Activated CD4-positive, alpha-beta T cell treated with anti-CD3 and anti-CD28 coated beads for 36 hours (primary cell): ENCODE data around the gene GRB7. TPM values are rescaled to one million over a fixed set of nuclear protein-coding genes. Genes with fewer than 3 reads are reported as not detected.

Experiments used
- ATAC-seq: fragments of 200-7000 bp; cut with Tn5 transposase; one replicate; pipeline ENCODE4 v1.10.0; 2021; ENCODE audit warnings: mild to moderate bottlenecking, moderate library complexity
- CTCF ChIA-PET: fragments of 350-600 bp; sonication (Branson Sonifier 250); formaldehyde crosslinking; loops from one replicate; lab custom pipeline; 2021; ENCODE audit warnings: antibody characterized with exemption; lab: Charles Lee
- POLR2A ChIA-PET: fragments of 350-600 bp; sonication (Branson Sonifier 250); formaldehyde crosslinking; loops from one replicate; lab custom pipeline; 2021; ENCODE audit warnings: antibody characterized with exemption, inconsistent platforms; lab: Charles Lee
- DNase-seq: peaks from one replicate; pipeline ENCODE4 v3.0.0-alpha.2; 2020
- H3K27ac Mint-ChIP-seq: one replicate; pipeline ENCODE4 v1.8.0; 2021; ENCODE audit warnings: mixed read lengths
- H3K27me3 Mint-ChIP-seq: one replicate; pipeline ENCODE4 v1.8.0; 2021; ENCODE audit warnings: mixed read lengths
- H3K36me3 Mint-ChIP-seq: one replicate; pipeline ENCODE4 v1.8.0; 2021; ENCODE audit warnings: low read depth, mixed read lengths
- H3K4me1 Mint-ChIP-seq: one replicate; pipeline ENCODE4 v1.8.0; 2021; ENCODE audit warnings: mixed read lengths
- H3K4me3 Mint-ChIP-seq: one replicate; pipeline ENCODE4 v1.8.0; 2021; ENCODE audit warnings: mild to moderate bottlenecking, moderate library complexity, mixed read lengths
- H3K9me3 Mint-ChIP-seq: one replicate; pipeline ENCODE4 v1.8.0; 2021; ENCODE audit warnings: low read depth, mixed read lengths
- intact Hi-C, 2 experiments: fragments of 100-400 bp; cut with DNase I in 1 of 2; cut with micrococcal nuclease in 1 of 2; formaldehyde crosslinking; loops; one replicate each; pipeline versions ENCODE4 v1.14.2 to v1.15.1; 2022 to 2024; cut with DNase I, micrococcal nuclease
- total RNA-seq, 2 experiments: library from RNA; stranded (reverse); gene quantifications; one replicate each; pipeline ENCODE4 v1.2.3, GENCODE V29; 2021

Gene GRB7
- total RNA-seq, 2 experiments from 2014 or later, result 2.0 to 3.3 TPM

DNA sequence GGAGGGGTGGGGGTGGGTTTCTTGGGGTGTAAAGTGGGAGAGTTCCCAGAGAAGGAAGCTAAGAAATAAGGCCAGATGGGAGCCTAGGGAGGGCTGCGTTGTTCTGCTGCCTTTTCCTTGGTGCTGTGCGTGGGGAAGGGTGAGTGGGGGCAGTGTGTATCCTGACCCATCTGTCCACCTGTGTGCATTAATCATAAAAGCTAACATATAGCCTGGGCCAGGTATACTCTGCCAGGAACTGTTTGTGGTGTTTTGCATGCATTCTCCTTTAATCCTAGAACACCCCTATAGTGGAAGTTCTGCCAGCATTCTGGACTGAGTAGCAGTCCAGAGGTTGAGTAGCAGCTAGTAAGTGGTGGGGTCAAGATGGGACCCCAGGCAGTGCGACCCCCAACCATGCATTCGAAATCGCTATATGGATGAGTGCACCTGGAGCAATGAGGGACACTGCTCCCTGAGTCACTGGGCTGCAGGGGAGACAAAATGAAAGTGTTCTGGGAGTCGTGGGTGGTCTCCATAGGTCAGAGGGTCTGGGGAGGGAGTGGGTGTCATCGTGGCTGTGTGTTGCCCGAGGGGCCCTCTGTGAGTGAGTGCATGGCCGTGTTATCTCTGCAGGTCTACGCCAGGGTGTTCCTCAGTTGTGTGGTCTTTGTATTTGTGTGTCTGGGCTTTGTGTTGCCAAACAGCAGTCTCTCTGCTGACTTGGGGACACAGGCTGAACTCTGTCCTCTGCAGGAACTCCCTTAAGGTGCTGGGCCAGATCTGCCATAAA, 36.5 kb upstream of the GRB7 start:
- ATAC-seq, result no peak
- no peak overlapping the region for H3K27ac Mint-ChIP-seq

DNA sequence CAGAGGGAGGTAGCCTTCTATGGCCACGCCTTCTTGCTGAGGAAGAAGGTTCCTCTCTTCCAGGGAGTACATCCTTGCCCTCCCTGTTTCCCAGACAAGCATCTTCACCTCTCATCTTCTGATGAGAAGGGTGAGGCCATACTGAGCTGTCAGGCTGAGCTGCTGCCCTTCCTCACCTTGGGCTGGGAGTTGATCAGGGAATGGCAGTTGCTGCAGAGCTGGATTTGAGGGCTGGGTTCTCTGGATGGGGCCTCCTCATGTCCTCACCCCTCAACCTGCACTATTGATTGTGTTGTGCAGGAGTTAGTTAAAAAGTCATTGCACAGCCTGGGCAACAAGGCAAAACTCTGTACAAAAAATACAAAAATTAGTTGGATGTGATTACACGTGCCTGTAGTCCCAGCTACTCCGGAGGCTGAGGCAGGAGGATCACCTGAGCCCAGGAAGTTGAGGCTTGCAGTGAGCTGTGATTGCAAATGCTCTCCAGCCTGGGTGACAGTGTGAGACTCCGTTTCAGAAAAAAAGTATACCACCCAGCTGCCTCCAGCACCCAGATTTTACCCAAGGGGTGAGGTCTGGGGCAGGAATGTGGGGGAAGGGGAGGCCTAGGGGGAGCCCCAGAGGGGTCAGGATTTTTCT, 35.8 kb upstream of the GRB7 start:
- ATAC-seq (no peak), DNase-seq (no peak)
- Mint-ChIP-seq H3K27ac (no peak overlapping the region), H3K4me3 (no peak overlapping the region), H3K9me3 (no peaks in the 10 kb centered on the region), H3K4me1 (peaks cover 7% of the 10 kb centered on the region), H3K36me3 (no peaks in the 10 kb centered on the region), H3K27me3 (peaks cover 26% of the 10 kb centered on the region)
- intact Hi-C loops, result no loop called here
- ChIA-PET POLR2A (no interaction called here), CTCF (interaction anchor here (0.6 to 0.9 kb wide), 2 partner anchors 78 to 124 kb away, joined by 3 read pairs; no protein-coding TSS in a partner anchor)

More for the DNA sequence above, 36.5 kb upstream of the GRB7 start:
- Mint-ChIP-seq H3K27me3 (peaks cover 26% of the 10 kb centered on the region), H3K4me3 (no peak overlapping the region), H3K9me3 (no peaks in the 10 kb centered on the region), H3K36me3 (peaks cover 2% of the 10 kb centered on the region), H3K4me1 (peaks cover 3% of the 10 kb centered on the region)
- CTCF ChIA-PET, result interaction anchor here (1.4 kb wide), 1 partner anchor 9 kb away, joined by 5 read pairs; no protein-coding TSS in a partner anchor
- intact Hi-C loops, result no loop called here
- DNase-seq, result no peak
- POLR2A ChIA-PET, result no interaction called here

DNA sequence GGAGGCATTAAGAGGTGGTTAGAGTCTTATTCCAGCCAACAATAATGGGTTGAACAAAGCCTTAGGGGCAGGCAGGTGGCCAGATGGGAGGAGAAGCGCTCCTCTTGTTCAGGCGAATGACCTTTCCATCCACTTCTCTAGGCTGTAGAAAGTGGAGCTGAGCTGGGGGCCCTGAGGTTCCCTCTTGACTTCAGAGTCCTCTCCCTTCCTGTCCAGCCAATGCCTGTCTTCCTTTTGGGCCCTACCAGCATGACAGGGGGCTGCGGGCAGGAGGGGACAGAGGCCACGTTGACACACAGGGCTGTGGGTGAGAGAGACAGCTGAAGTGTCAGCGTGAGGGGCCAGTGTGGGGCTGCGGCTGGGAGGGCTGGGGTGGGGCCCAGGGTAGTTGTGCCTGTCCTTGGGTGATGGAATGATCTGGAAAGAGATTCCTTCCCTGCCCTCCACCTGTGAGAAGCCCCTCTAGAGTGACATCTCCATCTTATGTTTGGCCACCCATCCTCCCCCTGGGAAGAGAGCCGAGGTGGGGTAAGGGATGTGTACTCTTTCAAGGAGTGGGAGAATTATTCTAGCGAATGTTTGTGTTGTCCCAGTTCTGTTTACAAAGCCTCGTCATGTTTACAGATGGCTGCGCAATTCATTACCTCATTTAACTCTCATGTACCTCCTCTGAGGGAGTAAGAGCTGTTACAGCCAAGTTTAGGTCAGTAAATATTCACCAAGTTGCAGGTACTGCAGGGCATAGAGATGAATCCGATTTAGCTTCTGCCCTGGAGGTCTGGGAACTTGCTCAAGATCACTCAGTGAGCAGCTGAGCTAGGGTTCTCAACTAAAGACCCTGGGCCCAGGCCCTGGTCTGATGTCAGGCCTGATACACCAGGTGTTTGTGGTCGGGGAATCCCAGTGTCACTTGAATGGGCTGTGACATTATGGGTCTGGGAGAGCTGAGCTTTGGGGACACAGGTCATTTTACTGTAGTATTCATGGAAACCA, 34.5 kb upstream of the GRB7 start:
- intact Hi-C loops, result no loop called here
- CTCF ChIA-PET, result interaction anchor here (0.5 kb wide), 1 partner anchor 432 kb away, joined by 4 read pairs; no protein-coding TSS in a partner anchor
- Mint-ChIP-seq H3K27me3 (peaks cover 24% of the 10 kb centered on the region), H3K9me3 (no peaks in the 10 kb centered on the region), H3K36me3 (no peaks in the 10 kb centered on the region), H3K4me1 (peaks cover 14% of the 10 kb centered on the region), H3K27ac (no peak overlapping the region), H3K4me3 (no peak overlapping the region)
- POLR2A ChIA-PET, result interaction anchor here (0.5 kb wide), 1 partner anchor 23 kb away, joined by 4 read pairs; no protein-coding TSS in a partner anchor
- ATAC-seq, result no peak
- no peak for DNase-seq

DNA sequence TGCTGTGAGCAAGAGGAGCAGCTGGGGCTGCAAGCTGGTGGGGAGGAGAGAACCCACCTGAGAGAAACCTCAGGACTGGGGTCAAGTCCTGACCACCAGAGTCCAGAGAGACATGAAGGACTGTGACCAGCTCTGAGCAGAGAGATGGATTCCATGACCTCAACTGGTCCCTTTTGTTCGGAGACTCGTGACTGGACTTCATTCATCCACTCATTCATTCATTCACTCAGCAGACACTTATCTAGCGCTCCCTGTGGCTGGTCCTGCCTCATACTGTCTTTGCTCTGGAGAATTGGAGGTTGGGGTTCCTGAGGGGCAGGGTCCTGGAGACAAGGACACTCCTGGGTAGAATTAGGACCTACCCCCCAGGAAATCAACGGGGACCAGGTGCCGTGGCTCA, 33.8 kb upstream of the GRB7 start:
- H3K9me3 Mint-ChIP-seq, result no peaks in the 10 kb centered on the region
- ChIA-PET POLR2A (no interaction called here), CTCF (interaction anchor here (0.5 kb wide), 1 partner anchor 433 kb away, joined by 4 read pairs; no protein-coding TSS in a partner anchor)
- peaks cover 23% of the 10 kb centered on the region for H3K27me3 Mint-ChIP-seq
- DNase-seq (no peak), ATAC-seq (no peak)
- intact Hi-C loops, result no loop called here
- no peak overlapping the region for H3K27ac Mint-ChIP-seq
- no peaks in the 10 kb centered on the region for H3K36me3 Mint-ChIP-seq
- H3K4me1 Mint-ChIP-seq, result peaks cover 14% of the 10 kb centered on the region
- H3K4me3 Mint-ChIP-seq, result no peak overlapping the region

DNA sequence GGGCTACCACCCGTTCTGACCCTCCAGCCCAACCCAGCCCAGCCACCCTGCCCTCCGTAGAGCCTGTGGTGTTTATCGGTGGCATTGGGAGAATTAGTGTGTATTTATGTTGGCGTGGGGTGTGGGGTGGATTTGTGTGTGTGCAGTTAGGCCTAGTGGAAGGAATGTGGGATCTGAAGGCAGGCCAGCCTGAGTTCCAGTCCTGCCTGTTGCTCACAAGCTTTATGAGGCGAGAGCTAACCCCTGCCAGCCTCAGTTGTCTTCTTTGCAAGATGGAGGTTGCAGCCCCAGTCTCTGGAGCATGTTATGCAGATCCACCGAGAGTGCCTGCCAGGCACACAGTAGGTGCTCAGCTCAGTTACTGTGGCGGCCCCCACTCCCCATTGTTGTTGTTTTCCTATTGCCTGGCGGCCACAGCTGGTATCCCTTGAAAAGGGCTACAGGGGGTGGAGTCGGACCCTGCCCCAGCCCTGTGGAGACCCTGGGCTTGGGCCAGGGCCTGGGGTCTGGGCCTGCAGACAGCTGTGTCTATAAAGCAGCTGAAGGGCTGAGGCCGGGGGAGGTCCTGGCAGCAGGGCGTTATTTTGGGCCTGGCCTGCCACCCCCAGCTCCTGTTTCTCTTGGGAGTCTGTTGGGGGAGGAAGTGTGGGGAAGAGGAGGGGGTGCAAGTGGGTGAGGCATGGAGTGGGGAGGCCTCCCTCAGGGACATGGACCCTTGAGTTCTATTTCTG, 32.8 kb upstream of the GRB7 start:
- POLR2A ChIA-PET, result no interaction called here
- no peaks in the 10 kb centered on the region for H3K36me3 Mint-ChIP-seq
- no peak for ATAC-seq

DNA sequence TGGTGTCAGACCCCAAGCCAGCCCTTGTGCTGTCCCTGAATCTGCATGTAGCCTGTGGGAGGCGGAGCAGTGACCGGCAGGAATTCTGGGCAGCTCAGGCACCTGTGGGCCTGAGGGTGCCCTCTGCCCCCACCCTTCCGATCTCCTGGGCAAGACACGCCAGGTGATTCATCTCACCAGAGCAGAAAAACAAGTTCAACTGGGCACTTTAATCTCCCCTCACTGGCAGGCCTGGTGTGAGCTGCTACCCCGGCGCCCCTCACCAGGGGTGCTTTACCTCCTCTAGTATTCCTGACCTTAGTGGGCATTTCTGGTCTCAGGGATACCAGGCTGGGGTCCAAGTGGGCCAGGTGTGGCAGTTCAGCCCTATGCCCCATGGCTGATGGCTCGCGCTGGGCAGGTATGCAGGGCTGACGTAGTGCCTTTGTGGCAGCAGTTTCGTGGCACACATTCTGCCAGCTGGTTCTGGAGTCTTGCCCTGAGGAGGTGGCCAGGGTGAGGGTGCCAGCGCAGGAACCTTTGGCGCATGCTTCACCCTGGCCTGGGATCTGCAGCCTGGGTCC, 31.9 kb upstream of the GRB7 start:
- Mint-ChIP-seq H3K4me3 (no peak overlapping the region), H3K4me1 (peaks cover 10% of the 10 kb centered on the region), H3K36me3 (no peaks in the 10 kb centered on the region), H3K27ac (no peak overlapping the region), H3K9me3 (no peaks in the 10 kb centered on the region), H3K27me3 (peaks cover 9% of the 10 kb centered on the region)
- ChIA-PET CTCF (no interaction called here), POLR2A (no interaction called here)
- ATAC-seq, result no peak
- intact Hi-C loops, result no loop called here
- no peak for DNase-seq

More for the DNA sequence above, 32.8 kb upstream of the GRB7 start:
- intact Hi-C loops, result no loop called here
- Mint-ChIP-seq H3K27me3 (peaks cover 13% of the 10 kb centered on the region), H3K4me3 (no peak overlapping the region), H3K27ac (no peak overlapping the region), H3K9me3 (no peaks in the 10 kb centered on the region), H3K4me1 (peaks cover 10% of the 10 kb centered on the region)
- CTCF ChIA-PET, result no interaction called here
- no peak for DNase-seq

DNA sequence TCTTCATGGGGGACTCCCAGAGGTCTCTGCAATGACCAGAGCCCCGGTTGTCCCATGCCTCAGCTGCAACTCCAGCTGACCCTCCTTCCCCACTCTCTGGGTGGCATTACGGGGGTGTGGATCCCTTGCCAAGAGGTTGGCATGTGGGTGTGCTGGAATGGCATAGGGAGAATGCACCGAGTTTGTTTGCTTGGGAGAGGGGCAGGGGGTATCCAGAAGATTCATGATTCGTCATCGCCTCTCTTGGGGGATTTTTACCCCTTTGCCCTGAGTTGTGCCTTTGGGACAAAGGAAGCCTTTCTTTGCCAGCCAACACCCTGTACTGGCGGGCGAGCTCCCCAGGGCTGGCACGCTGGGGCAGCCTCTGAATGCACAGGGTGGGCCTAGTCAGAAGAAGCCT, 31.4 kb upstream of the GRB7 start:
- no peak for ATAC-seq
- peaks cover 10% of the 10 kb centered on the region for H3K4me1 Mint-ChIP-seq
- DNase-seq, result no peak
- H3K27me3 Mint-ChIP-seq, result peaks cover 4% of the 10 kb centered on the region
- no peak overlapping the region for H3K4me3 Mint-ChIP-seq
- H3K27ac Mint-ChIP-seq, result no peak overlapping the region
- intact Hi-C loops, result no loop called here
- CTCF ChIA-PET, result no interaction called here
- POLR2A ChIA-PET, result no interaction called here
- no peaks in the 10 kb centered on the region for H3K36me3 Mint-ChIP-seq
- no peaks in the 10 kb centered on the region for H3K9me3 Mint-ChIP-seq

DNA sequence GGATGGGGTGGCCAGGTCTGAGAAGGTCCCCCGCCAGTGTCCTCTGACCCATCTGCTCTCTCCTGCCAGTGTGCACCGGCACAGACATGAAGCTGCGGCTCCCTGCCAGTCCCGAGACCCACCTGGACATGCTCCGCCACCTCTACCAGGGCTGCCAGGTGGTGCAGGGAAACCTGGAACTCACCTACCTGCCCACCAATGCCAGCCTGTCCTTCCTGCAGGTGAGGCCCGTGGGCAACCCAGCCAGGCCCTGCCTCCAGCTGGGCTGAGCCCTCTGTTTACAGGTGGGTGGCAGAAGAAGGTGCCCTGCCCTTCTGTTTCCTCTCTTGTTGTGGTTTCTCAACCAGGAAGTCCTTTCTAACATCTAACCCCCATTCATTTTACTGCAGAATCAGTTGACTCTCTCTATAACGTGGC, 30.8 kb upstream of the GRB7 start:
- intact Hi-C loops, result no loop called here
- DNase-seq (no peak), ATAC-seq (peak; percentile 58)
- Mint-ChIP-seq H3K4me1 (peaks cover 10% of the 10 kb centered on the region), H3K9me3 (no peaks in the 10 kb centered on the region), H3K4me3 (no peak overlapping the region), H3K27me3 (no peaks in the 10 kb centered on the region), H3K27ac (peak overlapping the region; percentile 56), H3K36me3 (no peaks in the 10 kb centered on the region)
- POLR2A ChIA-PET, result no interaction called here
- CTCF ChIA-PET, result no interaction called here

DNA sequence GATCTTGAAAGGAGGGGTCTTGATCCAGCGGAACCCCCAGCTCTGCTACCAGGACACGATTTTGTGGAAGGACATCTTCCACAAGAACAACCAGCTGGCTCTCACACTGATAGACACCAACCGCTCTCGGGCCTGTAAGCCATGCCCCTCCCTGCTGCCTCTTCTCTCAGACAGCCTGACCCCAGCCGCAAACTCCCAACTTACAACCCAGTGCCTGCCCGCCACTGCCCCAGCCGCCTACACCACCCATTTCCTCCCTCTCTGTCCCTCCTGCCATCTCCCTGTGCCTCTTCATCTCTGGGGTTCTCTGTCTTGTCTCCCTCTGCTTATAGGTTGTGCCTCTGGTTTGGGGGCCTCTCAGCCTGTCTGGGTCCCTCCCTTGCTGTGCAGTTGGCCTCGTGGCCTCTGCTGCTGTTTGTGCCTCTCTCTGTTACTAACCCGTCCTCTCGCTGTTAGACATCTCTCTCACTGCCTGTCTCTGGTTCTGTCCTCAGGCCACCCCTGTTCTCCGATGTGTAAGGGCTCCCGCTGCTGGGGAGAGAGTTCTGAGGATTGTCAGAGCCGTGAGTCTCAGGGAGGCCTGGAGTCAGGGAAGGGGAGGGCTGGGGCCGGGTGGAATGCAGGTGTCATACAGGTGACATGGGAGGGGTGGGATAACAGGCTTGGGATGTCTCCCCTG, 28.3 kb upstream of the GRB7 start:
- no peaks in the 10 kb centered on the region for H3K27me3 Mint-ChIP-seq
- H3K9me3 Mint-ChIP-seq, result no peaks in the 10 kb centered on the region
- no peak overlapping the region for H3K4me3 Mint-ChIP-seq
- ChIA-PET POLR2A (no interaction called here), CTCF (no interaction called here)
- H3K4me1 Mint-ChIP-seq, result peaks cover 10% of the 10 kb centered on the region
- ATAC-seq (no peak), DNase-seq (no peak)
- H3K27ac Mint-ChIP-seq, result no peak overlapping the region
- no peaks in the 10 kb centered on the region for H3K36me3 Mint-ChIP-seq
- intact Hi-C loops, result no loop called here
